Pancreas (tissue), 10 donors: Measurements from ENCODE around the gene ADAD2. TPM values are rescaled to one million over a fixed set of nuclear protein-coding genes. Genes with fewer than 3 reads are reported as not detected.

ENCODE experiments used
- ATAC-seq, 4 donors: fragments of 200-7000 bp; cut with Tn5 transposase; one replicate each; pipeline versions ENCODE4 v1.8.0 to v1.9.1; 2020; ENCODE audit warnings: mild to moderate bottlenecking in 4 of 4, moderate library complexity in 4 of 4
- DNase-seq, 6 donors: peaks; one replicate each; pipeline ENCODE4 v3.0.0-alpha.2; 2020
- FAIRE-seq: peaks from 2 replicates; lab custom pipeline; 2012; peaks lifted over from hg19 to GRCh38; lab: Jason Lieb, UNC
- H3K27ac ChIP-seq, 4 donors: fragments of 200-600 bp; sonication (generic); 1 replicate in 3 of 4; 2 replicates in 1 of 4; pipeline versions ENCODE4 v1.5.0 to v1.8.0; 2020
- H3K27me3 ChIP-seq, 4 donors: fragments of 200-600 bp; one replicate each; pipeline ENCODE4 v1.8.0; 2021
- H3K36me3 ChIP-seq, 3 donors: fragments of 200-600 bp; sonication (generic) in 1 of 3; one replicate each; pipeline versions ENCODE4 v1.5.0 to v1.8.0; 2020 to 2021
- H3K4me1 ChIP-seq, 3 donors: fragments of 200-600 bp; one replicate each; pipeline ENCODE4 v1.8.0; 2021
- H3K4me3 ChIP-seq, 4 donors: fragments of 200-600 bp; sonication (generic) in 2 of 4; one replicate each; pipeline versions ENCODE4 v1.5.0 to v1.8.0; 2020 to 2021
- H3K9me3 ChIP-seq, 4 donors: fragments of 200-600 bp; one replicate each; pipeline ENCODE4 v1.8.0; 2021
- WGBS, 2 donors: extraction: QIAGEN DNeasy Blood & Tissue Kit; methylation state at CpG; one replicate each; pipeline ENCODE4 v1.1.7; 2013; 5-methylcytosine and 5-hydroxymethylcytosine counted together
- intact Hi-C, 3 donors: fragments of 100-400 bp; cut with DNase I; formaldehyde crosslinking; loops; one replicate each; pipeline versions ENCODE4 v1.11.1 to v1.14.2; 2022
- polyA plus RNA-seq, 2 donors: library from polyadenylated mRNA; stranded (reverse); fragments of 200-250 nt; gene quantifications; one replicate each; pipeline ENCODE4 v1.2.3, GENCODE V29; 2013
- total RNA-seq, 6 donors: library from RNA; stranded (reverse); fragmentation: NEBNext Ultra II Directional in 4 of 6; extraction: Animal tissue kit (Norgen Biotek cat#: 25700) in 4 of 6; gene quantifications; one replicate each; pipeline versions ENCODE4 v1.2.1 to v1.2.4, GENCODE V29; 2021 to 2023
- TF ChIP-seq, protein P1 (sequence below), 4 donors: fragments of 200-600 bp; sonication (generic) in 3 of 4; IDR thresholded peaks; one replicate each; pipeline versions ENCODE4 v1.5.0 to v1.8.0; 2021; ENCODE audit warnings: antibody characterized with exemption in 4 of 4
- donor health status: healthy with polysubstance abuse.
- donor health status: DM: no; HTN: no; CAD: no; lungs with moderate emphysema.
- donor health status: DM: no; HTN: no; CAD: no.
- donor health status: control.
- donor health status: control.
- donor health status: Bipolar disorder and iron deficiency.
- donor health status: DM: yes; HTN: yes; CAD: no.
- donor health status: DM: no; HTN: no; CAD: no.
- donor health status: DM: no; HTN: no; CAD: no.
- donor health status: DM: yes; HTN: yes; CAD: no.

ADAD2 gene
- total and polyA plus RNA-seq, 8 donors, result 0.19 to 3.8 (median 1.3) TPM; not detected in 4

DNA sequence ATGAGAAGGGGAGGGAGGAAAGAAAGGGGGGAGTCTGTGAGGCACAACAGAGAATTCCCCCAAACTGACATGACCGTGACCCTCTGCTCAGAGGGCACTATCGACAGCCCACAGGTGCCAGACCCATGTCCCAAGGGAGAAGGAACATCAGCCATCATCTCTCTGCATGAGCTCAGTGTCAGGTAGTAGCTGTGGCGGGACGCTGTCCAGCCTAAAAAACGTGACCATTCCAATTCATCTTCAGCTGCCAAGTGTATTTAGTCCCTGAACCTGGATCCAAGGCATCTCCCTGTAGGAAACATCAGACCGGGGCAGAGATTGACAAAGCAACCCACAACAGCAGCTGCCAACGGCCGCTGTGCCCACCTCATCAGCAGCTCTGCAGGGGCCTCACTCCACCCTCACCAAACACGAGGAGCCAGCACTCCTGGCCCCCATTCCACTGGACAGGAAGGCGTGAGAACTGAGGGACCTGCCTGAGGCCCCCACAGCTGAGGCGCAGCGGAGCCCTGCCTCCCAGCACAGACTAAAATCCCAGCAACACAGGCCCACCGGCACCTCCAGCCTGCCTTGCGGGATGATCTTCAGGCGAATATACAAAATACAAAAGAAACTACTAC, 12.7 kb upstream of the ADAD2 start:
- FAIRE-seq (no peak), ATAC-seq (no peak), DNase-seq (no peak)
- Histone ChIP-seq H3K36me3 (peaks cover 0 to 23% (median 12%) of the 10 kb centered on the region in 3 donors), H3K9me3 (no peaks in the 10 kb centered on the region), H3K4me3 (no peak overlapping the region), H3K27me3 (no peaks in the 10 kb centered on the region), H3K4me1 (peaks cover 0 to 6% (median 0%) of the 10 kb centered on the region in 3 donors), H3K27ac (no peak overlapping the region)
- WGBS, 2 donors, result 73 to 84% methylated on average over 15 of the region's 15 CpGs
- TF ChIP-seq, protein P1, sequence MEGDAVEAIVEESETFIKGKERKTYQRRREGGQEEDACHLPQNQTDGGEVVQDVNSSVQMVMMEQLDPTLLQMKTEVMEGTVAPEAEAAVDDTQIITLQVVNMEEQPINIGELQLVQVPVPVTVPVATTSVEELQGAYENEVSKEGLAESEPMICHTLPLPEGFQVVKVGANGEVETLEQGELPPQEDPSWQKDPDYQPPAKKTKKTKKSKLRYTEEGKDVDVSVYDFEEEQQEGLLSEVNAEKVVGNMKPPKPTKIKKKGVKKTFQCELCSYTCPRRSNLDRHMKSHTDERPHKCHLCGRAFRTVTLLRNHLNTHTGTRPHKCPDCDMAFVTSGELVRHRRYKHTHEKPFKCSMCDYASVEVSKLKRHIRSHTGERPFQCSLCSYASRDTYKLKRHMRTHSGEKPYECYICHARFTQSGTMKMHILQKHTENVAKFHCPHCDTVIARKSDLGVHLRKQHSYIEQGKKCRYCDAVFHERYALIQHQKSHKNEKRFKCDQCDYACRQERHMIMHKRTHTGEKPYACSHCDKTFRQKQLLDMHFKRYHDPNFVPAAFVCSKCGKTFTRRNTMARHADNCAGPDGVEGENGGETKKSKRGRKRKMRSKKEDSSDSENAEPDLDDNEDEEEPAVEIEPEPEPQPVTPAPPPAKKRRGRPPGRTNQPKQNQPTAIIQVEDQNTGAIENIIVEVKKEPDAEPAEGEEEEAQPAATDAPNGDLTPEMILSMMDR (IDR thresholded peaks at IDR 0.05), result no peak
- intact Hi-C loops, result loop anchor here in 1 of 3 donors (5.0 to 10.0 kb wide), 2 partner anchors 86 to 213 kb away; partner anchors contain the start of gene NECAB2

- ATAC-seq (no peak), DNase-seq (peak in 2 of 6 donors; percentile 56 to 73), FAIRE-seq (no peak)
- Histone ChIP-seq H3K9me3 (no peaks in the 10 kb centered on the region), H3K4me1 (peaks cover 0 to 6% (median 0%) of the 10 kb centered on the region in 3 donors), H3K36me3 (peaks cover 0 to 25% (median 12%) of the 10 kb centered on the region in 3 donors), H3K27me3 (no peaks in the 10 kb centered on the region), H3K4me3 (no peak overlapping the region), H3K27ac (no peak overlapping the region)
- TF ChIP-seq, protein P1 (IDR thresholded peaks at IDR 0.05), result no peak
- WGBS, 2 donors, result 93 to 94% methylated on average over 26 to 28 of the region's 28 CpGs
- intact Hi-C loops, result loop anchor here in 1 of 3 donors (5.0 to 10.0 kb wide), 2 partner anchors 87 to 214 kb away; partner anchors contain the start of gene NECAB2
Observed at GRCh38 chr16:84178892-84179611, 11.9 kb upstream of the ADAD2 start.

DNA sequence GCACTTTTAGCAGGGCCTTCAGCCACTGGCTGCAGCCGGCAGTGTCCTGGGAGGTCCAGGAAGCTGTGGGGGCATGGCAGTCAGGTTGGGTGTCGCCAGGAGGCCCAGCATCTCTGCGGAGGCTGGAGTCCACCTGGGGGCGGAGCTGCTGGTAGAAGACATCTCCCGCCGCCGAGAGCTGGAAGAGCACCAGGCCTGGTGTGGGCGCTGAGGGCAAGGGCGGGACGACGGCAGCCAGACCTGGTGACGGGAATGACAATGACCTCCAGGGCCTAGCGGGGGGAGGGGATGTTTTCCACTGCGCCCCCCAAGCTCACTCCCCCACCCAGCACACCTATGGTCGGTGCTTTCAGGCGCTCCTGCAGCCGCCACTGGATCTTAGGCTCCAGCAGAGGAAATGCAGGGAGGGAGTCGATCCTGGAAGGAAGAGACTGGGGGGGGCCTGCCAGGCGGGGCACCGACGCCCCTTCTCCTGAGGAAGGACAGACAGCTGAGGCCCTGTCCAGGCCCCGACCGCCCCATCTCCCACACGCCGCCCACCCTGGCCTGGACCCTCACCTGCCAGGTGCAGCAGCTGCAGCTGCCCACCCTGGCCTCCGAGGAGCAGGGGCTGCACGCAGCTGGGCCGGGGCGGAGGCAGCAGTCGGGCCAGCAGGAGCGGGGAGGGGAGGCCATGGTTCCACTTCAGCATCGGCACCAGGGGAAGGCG, 11.2 kb upstream of the ADAD2 start:
- no peak overlapping the region for H3K4me3 ChIP-seq
- intact Hi-C loops, result loop anchor here in 2 of 3 donors (5.0 to 10.0 kb wide), 3 partner anchors 87 to 215 kb away; partner anchors contain the start of gene NECAB2 (in 1 of the 2)
- DNase-seq (peak in 1 of 6 donors; percentile 77), FAIRE-seq (no peak), ATAC-seq (no peak)
- H3K4me1 ChIP-seq, result peaks cover 0 to 8% (median 0%) of the 10 kb centered on the region in 3 donors
- no peak overlapping the region for H3K27ac ChIP-seq
- H3K36me3 ChIP-seq, result peaks cover 0 to 25% (median 12%) of the 10 kb centered on the region in 3 donors
- no peaks in the 10 kb centered on the region for H3K9me3 ChIP-seq
- no peaks in the 10 kb centered on the region for H3K27me3 ChIP-seq
- TF ChIP-seq, protein P1 (IDR thresholded peaks at IDR 0.05), result no peak
- WGBS, 2 donors, result 91 to 92% methylated on average over 30 to 33 of the region's 33 CpGs

- ATAC-seq (no peak), DNase-seq (peak in 1 of 6 donors; percentile 69), FAIRE-seq (no peak)
- intact Hi-C loops, result loop anchor here in 1 of 3 donors (10.0 kb wide), 1 partner anchor 96 kb away; no protein-coding TSS in a partner anchor
- no peaks in the 10 kb centered on the region for H3K9me3 ChIP-seq
- no peak overlapping the region for H3K4me3 ChIP-seq
- H3K36me3 ChIP-seq, result peaks cover 0 to 25% (median 12%) of the 10 kb centered on the region in 3 donors
- H3K27me3 ChIP-seq, result no peaks in the 10 kb centered on the region
- peaks cover 0 to 16% (median 7%) of the 10 kb centered on the region in 3 donors for H3K4me1 ChIP-seq
- no peak overlapping the region for H3K27ac ChIP-seq
- TF ChIP-seq, protein P1 (IDR thresholded peaks at IDR 0.05), result no peak
- WGBS, 2 donors, result 84 to 85% methylated on average over 20 to 21 of the region's 21 CpGs
Observed at GRCh38 chr16:84180519-84181140, 10.3 kb upstream of the ADAD2 start.
